HG02943 (cell line): ENCODE measurements around the gene PSME3IP1.
"Not testable (repeated sequence)": the region's sequence is repeated elsewhere in the genome, so short reads cannot be mapped to it uniquely, and the experiment has no call there.

Experiments
- ATAC-seq: cut with Tn5 transposase; IDR thresholded peaks from one replicate; pipeline ENCODE4 v1.9.1; 2021; ENCODE audit warnings: mild to moderate bottlenecking, low read depth, moderate library complexity; ENCODE audit not compliant: unreplicated experiment

PSME3IP1 gene

GRCh38 chr16:57200321-57200720, 14.5 kb upstream of the PSME3IP1 start:
- not testable (repeated sequence) for ATAC-seq

- ATAC-seq = no peak
These were observed 10.9 kb upstream of the PSME3IP1 start for GRCh38 chr16:57196753-57197152.

GRCh38 chr16:57196286-57196685, 10.4 kb upstream of the PSME3IP1 start:
- no peak for ATAC-seq

GRCh38 chr16:57194512-57194911, 8.7 kb upstream of the PSME3IP1 start:
- ATAC-seq = no peak

- no peak for ATAC-seq
These were observed 7.1 kb upstream of the PSME3IP1 start for GRCh38 chr16:57192720-57193486.

- ATAC-seq = no peak
These were observed 6.3 kb upstream of the PSME3IP1 start for GRCh38 chr16:57192146-57192545.

GRCh38 chr16:57191056-57191571, 5.3 kb upstream of the PSME3IP1 start:
- no peak for ATAC-seq

- no peak for ATAC-seq
These were observed 4.3 kb upstream of the PSME3IP1 start for GRCh38 chr16:57190136-57190535.

GRCh38 chr16:57189527-57189926, 3.7 kb upstream of the PSME3IP1 start:
- ATAC-seq = not testable (repeated sequence)

GRCh38 chr16:57188711-57189002, 2.8 kb upstream of the PSME3IP1 start:
- no peak for ATAC-seq

- ATAC-seq = not testable (repeated sequence)
These were observed 2.3 kb upstream of the PSME3IP1 start for GRCh38 chr16:57187902-57188710.

- ATAC-seq = no peak
These were observed 1.3 kb upstream of the PSME3IP1 start for GRCh38 chr16:57186872-57187854.

- ATAC-seq = peak; percentile 39
These were observed 344 bp downstream of the PSME3IP1 start for GRCh38 chr16:57185446-57185944.

GRCh38 chr16:57184887-57185445, 873 bp downstream of the PSME3IP1 start:
- no peak for ATAC-seq

GRCh38 chr16:57184113-57184512, 1.7 kb downstream of the PSME3IP1 start:
- no peak for ATAC-seq

- no peak for ATAC-seq
These were observed 6.5 kb downstream of the PSME3IP1 start for GRCh38 chr16:57179215-57179828.

GRCh38 chr16:57178793-57179212, 7.0 kb downstream of the PSME3IP1 start:
- no peak for ATAC-seq

- no peak for ATAC-seq
These were observed 7.6 kb downstream of the PSME3IP1 start for GRCh38 chr16:57178196-57178595.

GRCh38 chr16:57175896-57176295, 9.9 kb downstream of the PSME3IP1 start:
- no peak for ATAC-seq
